PFSK-1 (cell line): ENCODE measurements around the gene USP19.

ENCODE experiments used
- FOXP2 ChIP-seq: optimal IDR thresholded peaks from 2 replicates; pipeline ENCODE3; 2011; ENCODE audit warnings: borderline replicate concordance, control low read depth, inconsistent platforms; ENCODE audit not compliant: insufficient read depth; ENCODE audit errors: extremely low read length, extremely low read depth
- POLR2AphosphoS5 ChIP-seq: IDR thresholded peaks from 2 replicates; pipeline ENCODE4 v1.6.1; 2012; ENCODE audit warnings: low read depth, mild to moderate bottlenecking, control low read depth, low read length, moderate library complexity
- SIN3A ChIP-seq: IDR thresholded peaks from 2 replicates; pipeline ENCODE4 v1.6.1; 2012; ENCODE audit warnings: mild to moderate bottlenecking, low read length, moderate library complexity, borderline replicate concordance; ENCODE audit not compliant: insufficient read depth
- TAF1 ChIP-seq: IDR thresholded peaks from 2 replicates; pipeline ENCODE4 v1.6.1; 2012; ENCODE audit warnings: low read length, control low read depth, borderline replicate concordance; ENCODE audit not compliant: insufficient read depth
- TF ChIP-seq, protein P1 (sequence below), 2 experiments: IDR thresholded peaks; 2 replicates each; pipeline versions ENCODE4 v1.6.1 to v1.8.0; 2011 to 2012; ENCODE audit warnings: low read depth in 2 of 2, low read length in 2 of 2, control low read depth in 1 of 2, inconsistent platforms in 1 of 2, mild to moderate bottlenecking in 1 of 2, moderate library complexity in 1 of 2; ENCODE audit not compliant: insufficient read depth in 1 of 2

Gene USP19

DNA sequence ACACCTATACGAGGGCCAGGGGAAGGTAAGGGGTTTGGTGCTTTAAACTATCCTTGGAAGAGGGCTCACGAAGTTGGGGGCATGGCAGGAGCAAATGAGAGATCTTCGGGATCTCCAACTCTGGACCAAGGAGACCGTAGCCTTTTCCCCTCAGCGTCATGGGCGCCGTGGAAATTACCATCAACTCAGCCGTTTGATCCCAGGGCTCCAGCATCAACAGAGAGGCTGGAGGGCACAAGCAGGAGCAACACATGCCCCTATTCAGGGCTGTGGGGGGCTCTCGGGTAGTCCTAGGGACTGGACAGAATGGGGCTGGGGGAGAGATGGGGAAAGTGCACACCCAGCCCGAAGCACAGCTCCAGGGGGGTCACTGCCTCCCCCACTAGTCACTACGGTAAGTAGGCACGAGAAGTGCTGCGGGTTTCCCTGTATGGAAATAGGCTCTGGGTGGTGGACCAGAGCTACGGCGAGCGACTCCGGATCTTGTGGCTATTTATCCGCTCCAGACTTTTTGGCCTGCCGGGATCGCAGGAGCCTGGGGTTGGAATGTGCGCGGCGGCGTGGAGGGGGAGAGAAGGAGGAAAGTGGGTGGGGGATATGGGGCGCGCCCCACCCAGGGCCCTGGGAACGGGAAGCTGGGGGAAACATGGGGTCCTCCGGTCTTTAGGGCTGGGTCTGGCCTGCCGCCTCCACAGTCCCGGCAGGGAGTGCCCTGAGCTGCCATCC is 12.8 kb upstream of the USP19 start:
- TF ChIP-seq SIN3A (no peak), TAF1 (0 out of 2 replicates have a peak, but pooled peaks have one; percentile 5), FOXP2 (peak; percentile 28)

DNA sequence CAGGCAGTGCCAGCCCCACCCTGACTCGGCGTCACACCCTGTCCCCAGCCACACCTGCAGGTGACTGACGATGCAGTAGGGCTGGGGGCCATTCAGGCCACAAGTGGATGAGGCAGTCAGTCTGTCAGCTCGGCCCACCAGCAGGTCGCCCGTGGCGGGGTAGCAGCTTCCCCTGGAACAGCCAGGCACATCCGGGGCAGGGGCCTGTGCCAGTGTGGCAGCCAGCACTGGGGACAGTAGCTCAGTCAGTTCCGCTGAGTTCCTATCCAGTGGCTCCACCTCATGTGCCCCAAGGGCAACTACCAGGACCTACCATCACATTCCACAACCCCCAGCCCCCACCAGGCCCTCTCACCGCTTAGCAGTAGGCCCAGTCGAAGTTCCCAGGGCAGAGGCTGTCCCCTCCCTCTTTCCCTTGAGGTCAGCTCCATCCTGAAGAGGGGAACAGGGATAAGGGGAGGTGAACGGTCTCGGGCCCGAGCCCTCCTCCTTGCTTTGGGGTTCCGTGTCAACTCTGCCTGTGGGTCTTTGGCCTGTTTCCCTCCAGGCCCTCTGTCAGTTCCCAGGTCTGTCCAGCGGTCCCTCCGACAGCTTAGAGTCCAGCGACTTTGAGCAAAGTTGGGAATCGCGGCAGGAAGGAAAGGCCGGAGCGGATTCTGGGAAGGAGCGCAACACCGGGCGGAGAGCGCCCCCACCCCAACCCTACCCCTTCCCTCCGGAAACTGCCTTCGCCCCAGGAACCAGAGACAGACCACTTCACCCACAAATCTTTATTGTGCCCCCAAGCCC is 12.0 kb upstream of the USP19 start, which contains the start of gene LAMB2:
Gene LAMB2 (minus strand): TSS at position 614 of the 789 bp plus-strand sequence. CDS start 183 bp downstream, at position 431.
- peak; percentile 24 for TF ChIP-seq FOXP2
- TF ChIP-seq POLR2AphosphoS5, result 0 out of 2 replicates have a peak, but pooled peaks have one; percentile 51
- no peak for TF ChIP-seq SIN3A

DNA sequence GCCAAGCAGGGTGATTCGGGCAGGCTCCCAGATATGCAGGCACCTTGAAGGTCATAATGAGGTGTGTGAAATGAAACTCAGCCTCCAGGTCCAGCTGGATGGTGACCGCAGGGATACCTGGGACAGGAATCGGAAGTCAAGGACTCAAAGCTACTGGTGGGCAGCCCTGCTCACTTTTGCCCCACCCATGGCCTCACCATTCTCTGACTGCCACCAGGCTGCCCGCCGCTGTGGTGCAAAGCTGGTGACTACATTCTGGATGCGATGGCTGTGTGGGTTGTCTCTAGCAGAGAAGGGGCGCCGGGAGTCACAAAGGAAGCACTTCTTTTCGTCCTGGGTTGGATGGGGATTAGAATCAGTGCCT is 11.4 kb upstream of the USP19 start:
- no peak for TF ChIP-seq TAF1
- no peak for TF ChIP-seq SIN3A
- TF ChIP-seq FOXP2, result no peak
- TF ChIP-seq POLR2AphosphoS5, result no peak
- TF ChIP-seq, protein P1, sequence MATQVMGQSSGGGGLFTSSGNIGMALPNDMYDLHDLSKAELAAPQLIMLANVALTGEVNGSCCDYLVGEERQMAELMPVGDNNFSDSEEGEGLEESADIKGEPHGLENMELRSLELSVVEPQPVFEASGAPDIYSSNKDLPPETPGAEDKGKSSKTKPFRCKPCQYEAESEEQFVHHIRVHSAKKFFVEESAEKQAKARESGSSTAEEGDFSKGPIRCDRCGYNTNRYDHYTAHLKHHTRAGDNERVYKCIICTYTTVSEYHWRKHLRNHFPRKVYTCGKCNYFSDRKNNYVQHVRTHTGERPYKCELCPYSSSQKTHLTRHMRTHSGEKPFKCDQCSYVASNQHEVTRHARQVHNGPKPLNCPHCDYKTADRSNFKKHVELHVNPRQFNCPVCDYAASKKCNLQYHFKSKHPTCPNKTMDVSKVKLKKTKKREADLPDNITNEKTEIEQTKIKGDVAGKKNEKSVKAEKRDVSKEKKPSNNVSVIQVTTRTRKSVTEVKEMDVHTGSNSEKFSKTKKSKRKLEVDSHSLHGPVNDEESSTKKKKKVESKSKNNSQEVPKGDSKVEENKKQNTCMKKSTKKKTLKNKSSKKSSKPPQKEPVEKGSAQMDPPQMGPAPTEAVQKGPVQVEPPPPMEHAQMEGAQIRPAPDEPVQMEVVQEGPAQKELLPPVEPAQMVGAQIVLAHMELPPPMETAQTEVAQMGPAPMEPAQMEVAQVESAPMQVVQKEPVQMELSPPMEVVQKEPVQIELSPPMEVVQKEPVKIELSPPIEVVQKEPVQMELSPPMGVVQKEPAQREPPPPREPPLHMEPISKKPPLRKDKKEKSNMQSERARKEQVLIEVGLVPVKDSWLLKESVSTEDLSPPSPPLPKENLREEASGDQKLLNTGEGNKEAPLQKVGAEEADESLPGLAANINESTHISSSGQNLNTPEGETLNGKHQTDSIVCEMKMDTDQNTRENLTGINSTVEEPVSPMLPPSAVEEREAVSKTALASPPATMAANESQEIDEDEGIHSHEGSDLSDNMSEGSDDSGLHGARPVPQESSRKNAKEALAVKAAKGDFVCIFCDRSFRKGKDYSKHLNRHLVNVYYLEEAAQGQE (IDR thresholded peaks at IDR 0.05; ENCODE audit: insufficient read depth in 1 of 2, low read depth in 2 of 2, low read length in 2 of 2), result no peak

DNA sequence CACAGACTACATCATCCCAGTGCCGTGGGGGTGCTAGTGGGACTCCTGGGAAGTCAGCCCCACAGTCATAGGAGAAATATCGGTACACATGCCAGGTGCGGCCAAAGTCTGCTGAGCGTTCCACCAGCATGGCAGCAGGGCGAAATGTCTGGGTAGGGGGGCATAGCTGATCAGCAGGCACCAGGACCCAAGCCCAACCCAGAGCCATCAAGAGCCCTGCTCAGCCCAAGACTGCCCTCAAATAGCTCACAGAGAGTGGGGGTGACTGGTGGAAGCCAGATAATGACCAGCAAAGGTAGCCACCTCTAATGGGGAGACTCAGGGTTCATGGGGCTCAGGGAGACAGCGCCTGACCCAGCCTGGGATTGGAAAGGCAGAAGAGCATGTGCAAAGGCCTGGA is 11.0 kb upstream of the USP19 start:
- TF ChIP-seq FOXP2 (no peak), POLR2AphosphoS5 (no peak)

DNA sequence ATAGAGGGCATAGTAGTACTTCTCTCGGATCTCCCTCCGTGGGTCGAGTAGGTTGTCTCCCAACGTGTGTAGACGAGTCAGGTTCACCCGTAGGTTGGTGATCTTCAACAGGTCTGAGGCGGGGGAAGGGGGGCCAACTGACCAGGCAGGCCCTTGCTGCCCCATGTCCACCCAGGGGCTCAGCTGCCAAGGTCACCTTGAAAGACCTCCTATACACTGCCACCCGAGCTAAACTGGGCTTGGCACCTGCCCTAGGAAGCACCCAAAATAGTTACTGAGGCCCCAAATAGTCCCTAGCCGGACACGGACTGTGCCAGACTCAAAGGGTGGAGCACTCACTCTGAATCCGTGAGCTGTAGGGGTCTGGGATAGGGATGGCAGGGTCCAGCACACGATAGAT is 10.4 kb upstream of the USP19 start:
- no peak for TF ChIP-seq FOXP2
- no peak for TF ChIP-seq TAF1
- TF ChIP-seq POLR2AphosphoS5, result no peak
- TF ChIP-seq, protein P1 (IDR thresholded peaks at IDR 0.05; ENCODE audit: insufficient read depth in 1 of 2, low read depth in 2 of 2, low read length in 2 of 2), result no peak
- TF ChIP-seq SIN3A, result no peak

DNA sequence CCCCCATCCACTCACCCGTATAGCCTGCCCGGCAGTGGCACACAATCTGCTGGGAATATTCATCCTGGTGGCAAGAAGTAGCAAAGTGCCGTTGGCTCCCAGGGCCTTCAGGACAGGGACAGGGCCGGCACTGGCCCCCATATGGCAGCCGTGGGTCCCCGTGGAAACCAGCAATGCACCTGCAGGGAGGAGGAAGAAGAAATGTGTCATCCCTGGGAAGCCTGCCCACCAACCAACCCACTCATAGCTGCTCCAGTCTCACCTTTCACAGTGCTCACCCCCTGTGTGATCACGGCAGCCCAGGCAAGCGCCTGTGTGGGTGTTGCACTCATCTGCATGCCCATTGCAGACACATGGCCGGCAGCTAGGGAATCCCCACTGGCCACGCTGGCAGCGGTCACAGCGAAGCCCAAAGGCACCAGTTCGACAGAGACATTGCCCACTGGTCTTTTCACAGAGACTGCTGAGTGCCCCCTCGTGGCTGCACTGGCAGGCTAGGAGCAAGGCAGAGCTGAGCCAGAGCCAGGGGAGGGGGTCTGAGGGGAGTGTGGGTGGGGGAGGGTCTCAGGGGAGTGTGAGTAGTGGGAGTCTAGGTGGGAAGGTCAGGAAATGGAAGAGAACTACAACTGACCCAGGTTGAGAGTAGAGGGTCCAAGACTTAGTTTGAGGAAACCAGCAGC is 4.5 kb upstream of the USP19 start:
- TF ChIP-seq, protein P1 (IDR thresholded peaks at IDR 0.05; ENCODE audit: insufficient read depth in 1 of 2, low read depth in 2 of 2, low read length in 2 of 2), result no peak
- TF ChIP-seq SIN3A (no peak), POLR2AphosphoS5 (no peak), TAF1 (no peak), FOXP2 (no peak)
